Mucosa of descending colon (tissue), 3 donors: Measurements from ENCODE around the gene DSP. TPM values are rescaled to one million over a fixed set of nuclear protein-coding genes. Genes with fewer than 3 reads are reported as not detected.
A peak's percentile ranks its signal among the peaks of the same experiment; 100 is the strongest.

Experiments used
- ATAC-seq: fragments of 200-7000 bp; cut with Tn5 transposase; one replicate; pipeline ENCODE4 v1.9.1; 2020; ENCODE audit warnings: mild to moderate bottlenecking, moderate library complexity
- DNase-seq, 3 donors: peaks; one replicate each; pipeline ENCODE4 v3.0.0-alpha.2; 2020
- H3K36me3 ChIP-seq: fragments of 200-600 bp; one replicate; pipeline ENCODE4 v1.8.0; 2021; ENCODE audit warnings: low read depth, mild to moderate bottlenecking
- H3K4me1 ChIP-seq: fragments of 200-600 bp; one replicate; pipeline ENCODE4 v1.8.0; 2021; ENCODE audit warnings: low read depth, mild to moderate bottlenecking
- H3K4me3 ChIP-seq: fragments of 200-600 bp; one replicate; pipeline ENCODE4 v1.8.0; 2021; ENCODE audit warnings: mild to moderate bottlenecking
- H3K9me3 ChIP-seq: fragments of 200-600 bp; one replicate; pipeline ENCODE4 v1.8.0; 2021; ENCODE audit warnings: mild to moderate bottlenecking
- intact Hi-C, 2 donors: fragments of 100-400 bp; cut with DNase I in 1 of 2; cut with micrococcal nuclease in 1 of 2; formaldehyde crosslinking; loops; one replicate each; pipeline versions ENCODE4 v1.11.0 to v1.11.1; 2022; cut with DNase I, micrococcal nuclease
- total RNA-seq, 3 donors: library from RNA; stranded (reverse); fragmentation: NEBNext Ultra II Directional in 2 of 3; extraction: Animal tissue kit (Norgen Biotek cat#: 25700) in 2 of 3; gene quantifications; one replicate each; pipeline versions ENCODE4 v1.2.1 to v1.2.4, GENCODE V29; 2021 to 2023
- TF ChIP-seq, protein P1 (sequence below): fragments of 200-600 bp; IDR thresholded peaks from one replicate; pipeline ENCODE4 v1.8.0; 2022; ENCODE audit warnings: antibody characterized with exemption, mild to moderate bottlenecking
- donor health status: DM: no; HTN: no; CAD: no; lungs with moderate emphysema.
- donor health status: DM: no; HTN: no; CAD: no.
- donor health status: DM: no; HTN: yes; CAD: no.

The DSP gene
- total RNA-seq, 3 donors from 2014 or later, result 85.2 to 265 (median 177) TPM

GRCh38 chr6:7580537-7580926 is 39.1 kb downstream of the DSP start:
- TF ChIP-seq, protein P1, sequence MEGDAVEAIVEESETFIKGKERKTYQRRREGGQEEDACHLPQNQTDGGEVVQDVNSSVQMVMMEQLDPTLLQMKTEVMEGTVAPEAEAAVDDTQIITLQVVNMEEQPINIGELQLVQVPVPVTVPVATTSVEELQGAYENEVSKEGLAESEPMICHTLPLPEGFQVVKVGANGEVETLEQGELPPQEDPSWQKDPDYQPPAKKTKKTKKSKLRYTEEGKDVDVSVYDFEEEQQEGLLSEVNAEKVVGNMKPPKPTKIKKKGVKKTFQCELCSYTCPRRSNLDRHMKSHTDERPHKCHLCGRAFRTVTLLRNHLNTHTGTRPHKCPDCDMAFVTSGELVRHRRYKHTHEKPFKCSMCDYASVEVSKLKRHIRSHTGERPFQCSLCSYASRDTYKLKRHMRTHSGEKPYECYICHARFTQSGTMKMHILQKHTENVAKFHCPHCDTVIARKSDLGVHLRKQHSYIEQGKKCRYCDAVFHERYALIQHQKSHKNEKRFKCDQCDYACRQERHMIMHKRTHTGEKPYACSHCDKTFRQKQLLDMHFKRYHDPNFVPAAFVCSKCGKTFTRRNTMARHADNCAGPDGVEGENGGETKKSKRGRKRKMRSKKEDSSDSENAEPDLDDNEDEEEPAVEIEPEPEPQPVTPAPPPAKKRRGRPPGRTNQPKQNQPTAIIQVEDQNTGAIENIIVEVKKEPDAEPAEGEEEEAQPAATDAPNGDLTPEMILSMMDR, result no peak
- Histone ChIP-seq H3K9me3 (no peaks in the 10 kb centered on the region), H3K36me3 (peaks cover 17% of the 10 kb centered on the region), H3K4me3 (no peak overlapping the region), H3K4me1 (no peaks in the 10 kb centered on the region)
- DNase-seq, result no peak
- intact Hi-C loops, result no loop called here
- ATAC-seq, result no peak

DNA sequence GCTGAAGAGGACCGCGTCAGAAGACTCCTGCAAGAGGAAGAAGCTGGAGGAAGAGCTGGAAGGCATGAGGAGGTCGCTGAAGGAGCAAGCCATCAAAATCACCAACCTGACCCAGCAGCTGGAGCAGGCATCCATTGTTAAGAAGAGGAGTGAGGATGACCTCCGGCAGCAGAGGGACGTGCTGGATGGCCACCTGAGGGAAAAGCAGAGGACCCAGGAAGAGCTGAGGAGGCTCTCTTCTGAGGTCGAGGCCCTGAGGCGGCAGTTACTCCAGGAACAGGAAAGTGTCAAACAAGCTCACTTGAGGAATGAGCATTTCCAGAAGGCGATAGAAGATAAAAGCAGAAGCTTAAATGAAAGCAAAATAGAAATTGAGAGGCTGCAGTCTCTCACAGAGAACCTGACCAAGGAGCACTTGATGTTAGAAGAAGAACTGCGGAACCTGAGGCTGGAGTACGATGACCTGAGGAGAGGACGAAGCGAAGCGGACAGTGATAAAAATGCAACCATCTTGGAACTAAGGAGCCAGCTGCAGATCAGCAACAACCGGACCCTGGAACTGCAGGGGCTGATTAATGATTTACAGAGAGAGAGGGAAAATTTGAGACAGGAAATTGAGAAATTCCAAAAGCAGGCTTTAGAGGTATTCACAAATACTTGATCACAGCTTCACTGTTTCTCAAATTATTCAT is 39.6 kb downstream of the DSP start:
- peaks cover 17% of the 10 kb centered on the region for H3K36me3 ChIP-seq

DNA sequence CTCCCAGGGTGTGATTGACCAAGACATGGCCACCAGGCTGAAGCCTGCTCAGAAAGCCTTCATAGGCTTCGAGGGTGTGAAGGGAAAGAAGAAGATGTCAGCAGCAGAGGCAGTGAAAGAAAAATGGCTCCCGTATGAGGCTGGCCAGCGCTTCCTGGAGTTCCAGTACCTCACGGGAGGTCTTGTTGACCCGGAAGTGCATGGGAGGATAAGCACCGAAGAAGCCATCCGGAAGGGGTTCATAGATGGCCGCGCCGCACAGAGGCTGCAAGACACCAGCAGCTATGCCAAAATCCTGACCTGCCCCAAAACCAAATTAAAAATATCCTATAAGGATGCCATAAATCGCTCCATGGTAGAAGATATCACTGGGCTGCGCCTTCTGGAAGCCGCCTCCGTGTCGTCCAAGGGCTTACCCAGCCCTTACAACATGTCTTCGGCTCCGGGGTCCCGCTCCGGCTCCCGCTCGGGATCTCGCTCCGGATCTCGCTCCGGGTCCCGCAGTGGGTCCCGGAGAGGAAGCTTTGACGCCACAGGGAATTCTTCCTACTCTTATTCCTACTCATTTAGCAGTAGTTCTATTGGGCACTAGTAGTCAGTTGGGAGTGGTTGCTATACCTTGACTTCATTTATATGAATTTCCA is 43.9 kb downstream of the DSP start:
- H3K9me3 ChIP-seq, result no peaks in the 10 kb centered on the region
- no peaks in the 10 kb centered on the region for H3K36me3 ChIP-seq
- ATAC-seq (no peak), DNase-seq (no peak)
- no peak overlapping the region for H3K4me3 ChIP-seq
- TF ChIP-seq, protein P1, result no peak
- peaks cover 8% of the 10 kb centered on the region for H3K4me1 ChIP-seq
- intact Hi-C loops, result no loop called here

More for the DNA sequence above, 39.6 kb downstream of the DSP start:
- Histone ChIP-seq H3K9me3 (no peaks in the 10 kb centered on the region), H3K4me1 (no peaks in the 10 kb centered on the region), H3K4me3 (no peak overlapping the region)
- no peak for DNase-seq
- TF ChIP-seq, protein P1, result no peak
- ATAC-seq, result no peak
- intact Hi-C loops, result no loop called here

GRCh38 chr6:7587631-7588100 is 46.2 kb downstream of the DSP start:
- ATAC-seq (peak; percentile 77), DNase-seq (peak in 1 of 3 donors; percentile 67)
- TF ChIP-seq, protein P1, result no peak

GRCh38 chr6:7588506-7588905 is 47.0 kb downstream of the DSP start:
- peaks cover 18% of the 10 kb centered on the region for H3K4me1 ChIP-seq
- TF ChIP-seq, protein P1, result no peak
- DNase-seq, result no peak
- no peak for ATAC-seq
- H3K4me3 ChIP-seq, result no peak overlapping the region
- intact Hi-C loops, result no loop called here
- H3K9me3 ChIP-seq, result no peaks in the 10 kb centered on the region
- no peaks in the 10 kb centered on the region for H3K36me3 ChIP-seq

More at GRCh38 chr6:7587631-7588100, 46.2 kb downstream of the DSP start:
- peaks cover 18% of the 10 kb centered on the region for H3K4me1 ChIP-seq
- no peaks in the 10 kb centered on the region for H3K36me3 ChIP-seq
- no peak overlapping the region for H3K4me3 ChIP-seq
- no peaks in the 10 kb centered on the region for H3K9me3 ChIP-seq
- intact Hi-C loops, result no loop called here
